HepG2 (cell line): ENCODE data around the gene ACBD6. TPM values are rescaled to one million over a fixed set of nuclear protein-coding genes. Genes with fewer than 3 reads are reported as not detected.

Experiments used
- ATAC-seq: fragments of 200-7000 bp; cut with Tn5 transposase; 3 replicates; pipeline ENCODE4 v1.9.1; 2020; ENCODE audit warnings: mild to moderate bottlenecking, moderate library complexity
- BruUV-seq: library from RNA; stranded (reverse); fragments of 400-500 nt; replicated peaks from 2 replicates; lab custom pipeline; 2021; lab: Mats Ljungman, UMichigan
- CTCF ChIA-PET: fragments of 300-600 bp; formaldehyde crosslinking; extraction: SDS; loops from one replicate; lab custom pipeline; 2021; ENCODE audit warnings: low total read pairs, inconsistent platforms, low intra/inter-chr PET ratio; lab: Yijun Ruan, JAX
- POLR2A ChIA-PET: fragments of 350-600 bp; sonication (Branson Sonifier 250); formaldehyde crosslinking; loops from one replicate; lab custom pipeline; 2020; ENCODE audit warnings: antibody characterized with exemption, inconsistent platforms; lab: Yijun Ruan, JAX
- DNase-seq: peaks from one replicate; pipeline ENCODE4 v3.0.0-alpha.2; 2015; ENCODE audit warnings: low spot score
- FAIRE-seq: peaks from 3 replicates; lab custom pipeline; 2011; peaks lifted over from hg19 to GRCh38; lab: Jason Lieb, UNC
- H2AFZ ChIP-seq: one replicate; pipeline ENCODE4 v1.6.1; 2011; ENCODE audit warnings: low read length, inconsistent platforms
- H3K27ac ChIP-seq: fragments of 300-600 bp; 3 replicates; pipeline ENCODE4 v1.8.0; 2011; ENCODE audit warnings: mixed run types, mild to moderate bottlenecking, mixed read lengths, low read length, inconsistent platforms; ENCODE audit not compliant: insufficient read depth; ENCODE audit errors: extremely low read length
- H3K27me3 ChIP-seq, 2 experiments: fragments of 200-600 bp in 1 of 2; 2 replicates in 1 of 2; 3 replicates in 1 of 2; pipeline versions ENCODE4 v1.6.0 to v1.8.0; 2011; ENCODE audit warnings: low read length in 2 of 2, mild to moderate bottlenecking in 2 of 2, moderate library complexity in 2 of 2, inconsistent platforms in 1 of 2; ENCODE audit not compliant: insufficient read depth in 2 of 2, control insufficient read depth in 1 of 2
- H3K36me3 ChIP-seq, 2 experiments: fragments of 200-600 bp in 1 of 2; replicated peaks in 1 of 2; 2 replicates in 1 of 2; 3 replicates in 1 of 2; pipeline versions ENCODE4 v1.5.1 to v1.8.0; 2011; ENCODE audit warnings: low read length in 2 of 2, inconsistent platforms in 1 of 2; ENCODE audit not compliant: insufficient read depth in 2 of 2, control insufficient read depth in 1 of 2
- H3K4me1 ChIP-seq: 2 replicates; pipeline ENCODE4 v1.5.1; 2012; ENCODE audit warnings: low read length, inconsistent platforms; ENCODE audit not compliant: insufficient read depth
- H3K4me2 ChIP-seq: 2 replicates; pipeline ENCODE4 v1.6.0; 2011; ENCODE audit warnings: low read depth, low read length, inconsistent platforms
- H3K4me3 ChIP-seq, 3 experiments: fragments of 200-600 bp in 1 of 3; sonication (generic), shearing (Covaris generic) in 1 of 3; replicated peaks in 1 of 3; 2 replicates each; pipeline ENCODE4 v1.5.1; 2011 to 2016; ENCODE audit warnings: low read length in 3 of 3, inconsistent platforms in 2 of 3, low read depth in 2 of 3, mild to moderate bottlenecking in 2 of 3, control low read depth in 1 of 3, mixed read lengths in 1 of 3; ENCODE audit not compliant: insufficient read depth in 1 of 3
- H3K79me2 ChIP-seq: one replicate; pipeline ENCODE4 v1.6.1; 2011; ENCODE audit warnings: low read length, inconsistent platforms; ENCODE audit not compliant: insufficient read depth
- H3K9ac ChIP-seq: 2 replicates; pipeline ENCODE4 v1.6.0; 2011; ENCODE audit warnings: mild to moderate bottlenecking, low read depth, low read length, inconsistent platforms; ENCODE audit not compliant: insufficient read depth
- H3K9me3 ChIP-seq: 2 replicates; pipeline ENCODE4 v1.5.1; 2012; ENCODE audit warnings: mild to moderate bottlenecking, low read length
- H4K20me1 ChIP-seq: 2 replicates; pipeline ENCODE4 v1.6.0; 2011; ENCODE audit warnings: inconsistent platforms, mild to moderate bottlenecking, low read length, moderate library complexity; ENCODE audit not compliant: insufficient read depth
- BRD4 ChIP-seq: sonication (generic); formaldehyde crosslinking; IDR thresholded peaks from 2 replicates; pipeline ENCODE4 v1.4.0; 2020; ENCODE audit warnings: missing genetic modification reagents
- CEBPB ChIP-seq: IDR thresholded peaks from 2 replicates; pipeline ENCODE4 v1.6.1; 2011; ENCODE audit warnings: low read depth, low read length, improper control_type of control experiment, borderline replicate concordance
- ELF4 ChIP-seq: sonication (generic); formaldehyde crosslinking; IDR thresholded peaks from 2 replicates; pipeline ENCODE4 v1.5.0; 2020; ENCODE audit warnings: missing genetic modification reagents, mild to moderate bottlenecking, moderate library complexity, borderline replicate concordance
- ESRRA ChIP-seq: sonication (generic); formaldehyde crosslinking; IDR thresholded peaks from 2 replicates; pipeline ENCODE4 v1.5.1; 2020; ENCODE audit warnings: mild to moderate bottlenecking, low read depth, missing genetic modification reagents
- GPN1 ChIP-seq: sonication (generic); formaldehyde crosslinking; IDR thresholded peaks from 2 replicates; pipeline ENCODE4 v1.5.1; 2020; ENCODE audit warnings: missing genetic modification reagents, borderline replicate concordance
- ISX ChIP-seq: sonication (generic); formaldehyde crosslinking; conservative IDR thresholded peaks from 2 replicates; pipeline ENCODE4 v1.5.0; 2020; ENCODE audit warnings: missing genetic modification reagents
- SRSF9 ChIP-seq: fragments of 200-400 bp; formaldehyde crosslinking; IDR thresholded peaks from 2 replicates; pipeline ENCODE4 v1.6.1; 2018; ENCODE audit warnings: borderline replicate concordance, mild to moderate bottlenecking, low read depth, low read length; ENCODE audit not compliant: insufficient read depth, poor library complexity, severe bottlenecking
- TMF1 ChIP-seq: sonication (generic); formaldehyde crosslinking; IDR thresholded peaks from 2 replicates; pipeline ENCODE4 v1.8.1; 2022; ENCODE audit warnings: low read depth, missing genetic modification reagents
- ZNF563 ChIP-seq: sonication (generic); formaldehyde crosslinking; IDR thresholded peaks from 2 replicates; pipeline ENCODE4 v1.8.0; 2022; ENCODE audit warnings: mild to moderate bottlenecking, moderate library complexity, missing genetic modification reagents
- ZSCAN9 ChIP-seq: IDR thresholded peaks from 2 replicates; pipeline ENCODE4 v1.6.1; 2016; ENCODE audit warnings: borderline replicate concordance
- WGBS: methylation state at CpG from one replicate; pipeline ENCODE4 v1.1.6; 2017; ENCODE audit warnings: low lambda C conversion rate; 5-methylcytosine and 5-hydroxymethylcytosine counted together
- in situ Hi-C: cut with HindIII; loops from 2 replicates; pipeline ENCODE4 v1.10.0; 2017; ENCODE audit warnings: low pct_unique_long_range_greater_than_20kb; ENCODE audit not compliant: extremely low pct_ligation_motif_present
- intact Hi-C: fragments of 100-400 bp; cut with micrococcal nuclease; formaldehyde crosslinking; loops from one replicate; pipeline ENCODE4 v1.10.0; 2022; ENCODE audit not compliant: unreplicated experiment
- polyA plus RNA-seq, 8 experiments: library from polyadenylated mRNA; depleted of rRNA in 3 of 8; stranded (reverse) in 7 of 8; unstranded in 1 of 8; fragments of >200 nt; fragmentation: Illumina TruSeq in 4 of 8; extraction: Trizol in 4 of 8; gene quantifications; 2 replicates each; pipeline versions ENCODE4 v1.2.1 to v1.2.3, GENCODE V29; 2011 to 2016; ENCODE audit warnings: low read depth in 4 of 8, missing spikeins in 1 of 8, mixed read lengths in 1 of 8; ENCODE audit not compliant: insufficient read depth in 1 of 8
- total RNA-seq, 5 experiments: library from RNA; depleted of rRNA; stranded (reverse); fragments of >200 nt; fragmentation: Illumina TruSeq; extraction: Trizol; gene quantifications; 2 replicates each; pipeline ENCODE4 v1.2.3, GENCODE V29; 2016; ENCODE audit warnings: low read depth in 1 of 5
- TF ChIP-seq, protein P1 (sequence below): fragments of 450-650 bp; IDR thresholded peaks from 2 replicates; pipeline ENCODE4 v1.6.1; 2016

Gene ACBD6
- total and polyA plus RNA-seq, 2 of the 13 experiments (the other 11 are each of a cell fraction or from before 2014, with no cell fraction given): 33.5 to 47.2 TPM

DNA sequence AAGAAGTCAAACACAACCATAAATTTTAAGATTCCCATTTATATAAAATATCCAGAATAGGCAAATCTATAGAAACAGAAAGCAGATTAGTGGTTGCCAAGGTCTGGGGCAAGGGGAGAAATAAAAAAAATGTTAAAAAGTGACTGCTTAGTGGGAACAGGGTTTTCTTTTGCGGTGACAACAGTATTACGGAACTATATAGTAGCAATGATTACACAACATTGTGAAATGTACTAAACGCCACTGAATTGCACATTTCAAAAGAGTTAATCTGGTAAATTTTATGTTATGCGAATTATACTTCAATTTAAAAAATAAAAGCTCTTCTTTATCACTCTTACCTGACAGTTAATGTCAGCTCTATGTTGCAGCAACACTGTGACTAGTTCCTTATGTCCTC lies 105.2 kb downstream of the ACBD6 start:
- intact Hi-C loops: no loop called here
- H3K4me2 ChIP-seq: no peak overlapping the region

DNA sequence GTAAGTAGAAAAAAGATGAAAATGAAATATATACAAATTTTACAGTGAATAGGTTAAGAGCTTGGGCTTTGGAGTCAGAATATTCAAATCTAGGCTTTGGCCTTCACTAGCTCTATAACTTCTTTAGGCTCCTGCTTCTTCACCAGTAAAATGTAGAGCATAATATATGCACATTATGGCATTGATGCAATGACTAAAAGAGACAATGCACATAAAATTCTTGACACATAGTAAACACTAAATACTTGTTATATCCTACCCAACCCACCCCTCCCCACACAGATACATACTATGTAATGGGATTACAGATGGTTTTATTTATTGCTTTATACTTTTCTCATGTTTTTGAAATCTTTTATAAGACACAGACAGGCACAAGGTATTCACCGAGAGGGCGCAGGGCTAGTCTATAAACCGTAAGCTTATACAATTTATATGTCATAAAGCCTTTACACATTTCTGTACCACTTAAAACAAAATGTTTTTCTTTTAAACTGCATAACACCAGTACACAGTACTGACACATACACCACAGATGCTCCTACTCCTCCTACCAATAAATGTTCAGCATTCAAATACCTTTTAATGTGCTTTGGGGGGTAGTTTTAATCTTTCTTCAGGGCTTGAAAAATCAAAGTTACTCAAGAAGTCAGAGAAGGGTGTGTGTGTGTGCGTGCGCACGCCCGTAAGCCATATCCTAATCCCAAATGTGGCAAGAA lies 109.8 kb downstream of the ACBD6 start:
- no TSS peak for BruUV-seq
- ChIA-PET CTCF (no interaction called here), POLR2A (no interaction called here)
- no peak for DNase-seq
- Histone ChIP-seq H4K20me1 (no peaks in the 10 kb centered on the region), H3K27me3 (no peaks in the 10 kb centered on the region), H3K36me3 (peaks cover 0 to 2% of the 10 kb centered on the region in 2 experiments; a peak in 4 of 5 replicates), H3K4me1 (no peaks in the 10 kb centered on the region), H3K27ac (no peak overlapping the region), H2AFZ (no peak overlapping the region), H3K9me3 (no peaks in the 10 kb centered on the region), H3K4me3 (no peak overlapping the region), H3K9ac (no peak overlapping the region), H3K4me2 (no peak overlapping the region), H3K79me2 (no peaks in the 10 kb centered on the region)
- no peak for FAIRE-seq
- TF ChIP-seq ESRRA (CRISPR knock-in tag) (no peak), ELF4 (CRISPR knock-in tag) (no peak), ZNF563 (no peak), ISX (CRISPR knock-in tag) (no peak), BRD4 (no peak)
- TF ChIP-seq, protein P1, sequence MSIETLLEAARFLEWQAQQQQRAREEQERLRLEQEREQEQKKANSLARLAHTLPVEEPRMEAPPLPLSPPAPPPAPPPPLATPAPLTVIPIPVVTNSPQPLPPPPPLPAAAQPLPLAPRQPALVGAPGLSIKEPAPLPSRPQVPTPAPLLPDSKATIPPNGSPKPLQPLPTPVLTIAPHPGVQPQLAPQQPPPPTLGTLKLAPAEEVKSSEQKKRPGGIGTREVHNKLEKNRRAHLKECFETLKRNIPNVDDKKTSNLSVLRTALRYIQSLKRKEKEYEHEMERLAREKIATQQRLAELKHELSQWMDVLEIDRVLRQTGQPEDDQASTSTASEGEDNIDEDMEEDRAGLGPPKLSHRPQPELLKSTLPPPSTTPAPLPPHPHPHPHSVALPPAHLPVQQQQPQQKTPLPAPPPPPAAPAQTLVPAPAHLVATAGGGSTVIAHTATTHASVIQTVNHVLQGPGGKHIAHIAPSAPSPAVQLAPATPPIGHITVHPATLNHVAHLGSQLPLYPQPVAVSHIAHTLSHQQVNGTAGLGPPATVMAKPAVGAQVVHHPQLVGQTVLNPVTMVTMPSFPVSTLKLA: no peak
- no peak for ATAC-seq
- intact Hi-C loops: no loop called here
- in situ Hi-C loops: no loop called here
- WGBS: 98% methylated on average over 7 of the region's 7 CpGs

More for the DNA sequence above, 105.2 kb downstream of the ACBD6 start:
- no peaks in the 10 kb centered on the region for H3K27me3 ChIP-seq
- H2AFZ ChIP-seq: no peak overlapping the region
- WGBS: 86% methylated on average over 4 of the region's 4 CpGs
- TF ChIP-seq ZSCAN9 (CRISPR knock-in tag) (no peak), CEBPB (peak; percentile 45; the same call in 1 of the 2 replicates), TMF1 (CRISPR knock-in tag) (no peak), GPN1 (no peak), SRSF9 (no peak)
- H4K20me1 ChIP-seq: no peaks in the 10 kb centered on the region
- no peaks in the 10 kb centered on the region for H3K79me2 ChIP-seq
- FAIRE-seq (no peak), DNase-seq (no peak), ATAC-seq (no peak)
- BruUV-seq: no TSS peak
- no peaks in the 10 kb centered on the region for H3K4me1 ChIP-seq
- POLR2A ChIA-PET: no interaction called here
- H3K9me3 ChIP-seq: no peaks in the 10 kb centered on the region
- H3K4me3 ChIP-seq: no peak overlapping the region
- peaks cover 0 to 5% of the 10 kb centered on the region in 2 experiments; a peak in 2 of 5 replicates for H3K36me3 ChIP-seq
- CTCF ChIA-PET: no interaction called here
- no peak overlapping the region for H3K27ac ChIP-seq
- no peak overlapping the region for H3K9ac ChIP-seq
- in situ Hi-C loops: no loop called here
